HEK293 (cell line): Measurements from ENCODE around the gene MRPS24.

Source experiments
- CTCF ChIA-PET: fragments of 350-600 bp; formaldehyde crosslinking; extraction: SDS; loops from one replicate; lab custom pipeline; 2021; ENCODE audit warnings: antibody characterized with exemption; lab: Yijun Ruan, JAX
- POLR2A ChIA-PET: fragments of 300-600 bp; formaldehyde crosslinking; extraction: SDS; loops from one replicate; lab custom pipeline; 2020; ENCODE audit warnings: antibody characterized with exemption, inconsistent platforms; lab: Yijun Ruan, JAX
- H3K27ac ChIP-seq: fragments of 200-500 bp; sonication (Bioruptor generic); 2 replicates; pipeline ENCODE4 v1.5.1; 2014; ENCODE audit warnings: low read depth, low read length, control low read depth, inconsistent platforms; ENCODE audit errors: extremely low read depth
- H3K36me3 ChIP-seq, 2 experiments: fragments of 200-500 bp in 1 of 2; sonication (Bioruptor generic) in 1 of 2; 1 replicate in 1 of 2; 2 replicates in 1 of 2; pipeline ENCODE4 v1.5.1; 2014 to 2017; ENCODE audit warnings: inconsistent platforms in 2 of 2, low read length in 2 of 2; ENCODE audit not compliant: control insufficient read depth in 2 of 2, insufficient read depth in 1 of 2
- H3K4me1 ChIP-seq: fragments of 200-500 bp; sonication (Bioruptor generic); 2 replicates; pipeline ENCODE4 v1.5.1; 2014; ENCODE audit warnings: mild to moderate bottlenecking, low read length, inconsistent platforms; ENCODE audit not compliant: control insufficient read depth, insufficient read depth
- H3K4me3 ChIP-seq: 2 replicates; pipeline ENCODE4 v1.5.1; 2011; ENCODE audit warnings: low read depth, mild to moderate bottlenecking, control low read depth, low read length, moderate library complexity
- H3K9me3 ChIP-seq: fragments of 200-500 bp; sonication (Bioruptor generic); 2 replicates; pipeline ENCODE4 v1.5.1; 2014; ENCODE audit warnings: low read depth, low read length, inconsistent platforms; ENCODE audit not compliant: control insufficient read depth, insufficient read depth
- BCL11A ChIP-seq: fragments of 450-650 bp; formaldehyde crosslinking; IDR thresholded peaks from 2 replicates; pipeline ENCODE4 v1.5.1; 2016; ENCODE audit warnings: low read depth, missing biosample characterization, missing genetic modification characterization
- KLF1 ChIP-seq: fragments of 450-650 bp; formaldehyde crosslinking; IDR thresholded peaks from 2 replicates; pipeline ENCODE4 v1.5.1; 2016; ENCODE audit warnings: missing biosample characterization, missing genetic modification characterization
- KLF17 ChIP-seq: fragments of 450-650 bp; formaldehyde crosslinking; IDR thresholded peaks from 2 replicates; pipeline ENCODE4 v1.5.1; 2016; ENCODE audit warnings: missing biosample characterization, missing genetic modification characterization
- PRDM10 ChIP-seq: fragments of 450-650 bp; formaldehyde crosslinking; IDR thresholded peaks from 2 replicates; pipeline ENCODE4 v1.5.1; 2016; ENCODE audit warnings: missing biosample characterization, missing genetic modification characterization
- ZFP37 ChIP-seq: fragments of 450-650 bp; formaldehyde crosslinking; IDR thresholded peaks from 2 replicates; pipeline ENCODE4 v1.5.1; 2016; ENCODE audit warnings: missing biosample characterization, missing genetic modification characterization
- ZNF114 ChIP-seq: fragments of 450-650 bp; formaldehyde crosslinking; IDR thresholded peaks from 2 replicates; pipeline ENCODE4 v1.5.0; 2017; ENCODE audit warnings: missing biosample characterization, missing genetic modification characterization
- ZNF140 ChIP-seq: fragments of 450-650 bp; formaldehyde crosslinking; IDR thresholded peaks from 2 replicates; pipeline ENCODE4 v1.5.1; 2016; ENCODE audit warnings: missing biosample characterization, missing genetic modification characterization
- ZNF175 ChIP-seq: fragments of 450-650 bp; formaldehyde crosslinking; IDR thresholded peaks from 2 replicates; pipeline ENCODE4 v1.5.1; 2016; ENCODE audit warnings: missing biosample characterization, missing genetic modification characterization
- ZNF473 ChIP-seq: fragments of 450-650 bp; formaldehyde crosslinking; IDR thresholded peaks from 2 replicates; pipeline ENCODE4 v1.5.1; 2017; ENCODE audit warnings: missing biosample characterization, missing genetic modification characterization
- ZNF571 ChIP-seq: fragments of 450-650 bp; formaldehyde crosslinking; IDR thresholded peaks from 2 replicates; pipeline ENCODE4 v1.5.0; 2017; ENCODE audit warnings: missing biosample characterization, missing genetic modification characterization
- ZNF830 ChIP-seq: fragments of 450-650 bp; IDR thresholded peaks from 2 replicates; pipeline ENCODE4 v1.5.0; 2018; ENCODE audit warnings: missing biosample characterization, missing genetic modification characterization, low read depth, mild to moderate bottlenecking, moderate library complexity
- TF ChIP-seq, protein P1 (sequence below): fragments of 450-650 bp; formaldehyde crosslinking; IDR thresholded peaks from 2 replicates; pipeline ENCODE4 v1.5.1; 2016; ENCODE audit warnings: missing biosample characterization, missing genetic modification characterization, borderline replicate concordance
- TF ChIP-seq, protein P2 (sequence below): fragments of 450-650 bp; formaldehyde crosslinking; conservative IDR thresholded peaks from 2 replicates; pipeline ENCODE4 v1.5.1; 2016; ENCODE audit warnings: low read depth, missing biosample characterization, missing genetic modification characterization

The MRPS24 gene

GRCh38 chr7:43876241-43876640 lies 6.9 kb upstream of the MRPS24 start (continued):
- TF ChIP-seq ZNF114: no peak
- TF ChIP-seq ZNF830 (tag by site-specific recombination): no peak
- no peak for TF ChIP-seq ZNF571
- TF ChIP-seq, protein P1, sequence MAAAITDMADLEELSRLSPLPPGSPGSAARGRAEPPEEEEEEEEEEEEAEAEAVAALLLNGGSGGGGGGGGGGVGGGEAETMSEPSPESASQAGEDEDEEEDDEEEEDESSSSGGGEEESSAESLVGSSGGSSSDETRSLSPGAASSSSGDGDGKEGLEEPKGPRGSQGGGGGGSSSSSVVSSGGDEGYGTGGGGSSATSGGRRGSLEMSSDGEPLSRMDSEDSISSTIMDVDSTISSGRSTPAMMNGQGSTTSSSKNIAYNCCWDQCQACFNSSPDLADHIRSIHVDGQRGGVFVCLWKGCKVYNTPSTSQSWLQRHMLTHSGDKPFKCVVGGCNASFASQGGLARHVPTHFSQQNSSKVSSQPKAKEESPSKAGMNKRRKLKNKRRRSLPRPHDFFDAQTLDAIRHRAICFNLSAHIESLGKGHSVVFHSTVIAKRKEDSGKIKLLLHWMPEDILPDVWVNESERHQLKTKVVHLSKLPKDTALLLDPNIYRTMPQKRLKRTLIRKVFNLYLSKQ (tag by site-specific recombination): no peak
- no peak for TF ChIP-seq ZFP37 (tag by site-specific recombination)
- no peak for TF ChIP-seq BCL11A
- TF ChIP-seq KLF17: no peak
- TF ChIP-seq ZNF175 (tag by site-specific recombination): no peak
- TF ChIP-seq, protein P2, sequence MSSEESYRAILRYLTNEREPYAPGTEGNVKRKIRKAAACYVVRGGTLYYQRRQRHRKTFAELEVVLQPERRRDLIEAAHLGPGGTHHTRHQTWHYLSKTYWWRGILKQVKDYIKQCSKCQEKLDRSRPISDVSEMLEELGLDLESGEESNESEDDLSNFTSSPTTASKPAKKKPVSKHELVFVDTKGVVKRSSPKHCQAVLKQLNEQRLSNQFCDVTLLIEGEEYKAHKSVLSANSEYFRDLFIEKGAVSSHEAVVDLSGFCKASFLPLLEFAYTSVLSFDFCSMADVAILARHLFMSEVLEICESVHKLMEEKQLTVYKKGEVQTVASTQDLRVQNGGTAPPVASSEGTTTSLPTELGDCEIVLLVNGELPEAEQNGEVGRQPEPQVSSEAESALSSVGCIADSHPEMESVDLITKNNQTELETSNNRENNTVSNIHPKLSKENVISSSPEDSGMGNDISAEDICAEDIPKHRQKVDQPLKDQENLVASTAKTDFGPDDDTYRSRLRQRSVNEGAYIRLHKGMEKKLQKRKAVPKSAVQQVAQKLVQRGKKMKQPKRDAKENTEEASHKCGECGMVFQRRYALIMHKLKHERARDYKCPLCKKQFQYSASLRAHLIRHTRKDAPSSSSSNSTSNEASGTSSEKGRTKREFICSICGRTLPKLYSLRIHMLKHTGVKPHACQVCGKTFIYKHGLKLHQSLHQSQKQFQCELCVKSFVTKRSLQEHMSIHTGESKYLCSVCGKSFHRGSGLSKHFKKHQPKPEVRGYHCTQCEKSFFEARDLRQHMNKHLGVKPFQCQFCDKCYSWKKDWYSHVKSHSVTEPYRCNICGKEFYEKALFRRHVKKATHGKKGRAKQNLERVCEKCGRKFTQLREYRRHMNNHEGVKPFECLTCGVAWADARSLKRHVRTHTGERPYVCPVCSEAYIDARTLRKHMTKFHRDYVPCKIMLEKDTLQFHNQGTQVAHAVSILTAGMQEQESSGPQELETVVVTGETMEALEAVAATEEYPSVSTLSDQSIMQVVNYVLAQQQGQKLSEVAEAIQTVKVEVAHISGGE (tag by site-specific recombination): no peak

- Histone ChIP-seq H3K4me1 (peaks cover 3% of the 10 kb centered on the region; the same call in 1 of the 2 replicates), H3K4me3 (no peak overlapping the region), H3K36me3 (peaks cover 0 to 35% of the 10 kb centered on the region in 2 experiments; a peak in 1 of 3 replicates), H3K9me3 (no peaks in the 10 kb centered on the region), H3K27ac (no peak overlapping the region)
- POLR2A ChIA-PET: no interaction called here
- CTCF ChIA-PET: no interaction called here
- TF ChIP-seq KLF1 (tag by site-specific recombination): peak; percentile 35; the same call in 1 of the 2 replicates
- TF ChIP-seq PRDM10 (tag by site-specific recombination): peak; percentile 29; the same call in 1 of the 2 replicates
- TF ChIP-seq ZNF473 (tag by site-specific recombination): no peak
- no peak for TF ChIP-seq ZNF140 (tag by site-specific recombination)
These were observed 4.0 kb upstream of the MRPS24 start for GRCh38 chr7:43873300-43873699.
